ENCODE measurements around the gene SETBP1.

Gene SETBP1

DNA sequence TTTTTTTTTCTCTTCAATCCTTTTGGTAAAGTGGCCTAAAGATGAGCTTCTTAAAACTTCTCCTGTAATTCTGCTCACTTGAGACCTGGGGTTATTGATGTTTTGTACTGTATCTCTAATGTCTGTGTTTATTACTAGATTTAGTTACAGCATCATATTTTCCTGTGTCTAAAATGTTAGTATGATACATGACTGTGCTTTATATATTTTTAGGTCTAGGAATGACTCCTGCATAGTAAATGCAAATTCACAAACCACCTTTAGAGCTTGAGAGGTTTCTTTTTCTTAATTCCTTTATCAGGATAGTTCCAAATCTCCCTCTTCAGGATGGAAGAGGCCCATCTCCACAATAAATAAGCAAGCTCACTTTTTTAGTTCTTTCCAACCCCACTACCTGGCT lies 197.6 kb downstream of the SETBP1 start:
- H3K79me1 ChIP-seq (replicated peaks; ENCODE audit: low read length, poor library complexity, severe bottlenecking), result peaks cover 10% of the 10 kb centered on the region
- H3K4ac ChIP-seq (ENCODE audit: low read depth in 1 of 2, low read length in 2 of 2), result no peak overlapping the region
- no peak overlapping the region for H3K23ac ChIP-seq (ENCODE audit: low read length in 2 of 2)
- no peak overlapping the region for H2BK12ac ChIP-seq (ENCODE audit: low read length in 2 of 2)
- H4K8ac ChIP-seq (ENCODE audit: low read length), result no peak overlapping the region
- no peak overlapping the region for H2BK120ac ChIP-seq (ENCODE audit: low read depth, low read length)
- no peaks in the 10 kb centered on the region for H3K9me3 ChIP-seq (ENCODE audit: control insufficient read depth, low read length)
- peaks cover 0 to 4% of the 10 kb centered on the region in 2 experiments for H3K36me3 ChIP-seq (ENCODE audit: control insufficient read depth in 1 of 2, insufficient read depth in 2 of 2, low read depth in 1 of 2, low read length in 2 of 2)
- no peak for DNase-seq
- no peak overlapping the region for H3K4me3 ChIP-seq (ENCODE audit: insufficient read depth in 1 of 2, low read depth in 1 of 2, low read length in 2 of 2)
- no peak overlapping the region for H2AFZ ChIP-seq (ENCODE audit: low read depth, low read length)
- H3K4me2 ChIP-seq (ENCODE audit: low read length, poor library complexity, severe bottlenecking), result no peak overlapping the region
- no peak overlapping the region for H2BK15ac ChIP-seq (ENCODE audit: low read depth, poor library complexity, severe bottlenecking)
- no peak overlapping the region for H4K91ac ChIP-seq (ENCODE audit: low read length)
- H3K27ac ChIP-seq (ENCODE audit: low read length, poor library complexity, severe bottlenecking), result no peak overlapping the region
- no peak overlapping the region for H3K14ac ChIP-seq (ENCODE audit: low read length in 2 of 2)
- H3K18ac ChIP-seq (ENCODE audit: low read depth in 1 of 2, low read length in 2 of 2), result no peak overlapping the region
- no peak overlapping the region for H2AK5ac ChIP-seq (ENCODE audit: low read length, severe bottlenecking)
- no peaks in the 10 kb centered on the region for H3K4me1 ChIP-seq (ENCODE audit: control insufficient read depth, insufficient read depth, low read depth, low read length)
- no peak overlapping the region for H3K9ac ChIP-seq (ENCODE audit: low read length)
- no peak overlapping the region for H2BK5ac ChIP-seq (ENCODE audit: low read depth, low read length, poor library complexity, severe bottlenecking)
- no peaks in the 10 kb centered on the region for H3K27me3 ChIP-seq (ENCODE audit: control insufficient read depth in 1 of 2, insufficient read depth in 1 of 2, low read length in 2 of 2)

DNA sequence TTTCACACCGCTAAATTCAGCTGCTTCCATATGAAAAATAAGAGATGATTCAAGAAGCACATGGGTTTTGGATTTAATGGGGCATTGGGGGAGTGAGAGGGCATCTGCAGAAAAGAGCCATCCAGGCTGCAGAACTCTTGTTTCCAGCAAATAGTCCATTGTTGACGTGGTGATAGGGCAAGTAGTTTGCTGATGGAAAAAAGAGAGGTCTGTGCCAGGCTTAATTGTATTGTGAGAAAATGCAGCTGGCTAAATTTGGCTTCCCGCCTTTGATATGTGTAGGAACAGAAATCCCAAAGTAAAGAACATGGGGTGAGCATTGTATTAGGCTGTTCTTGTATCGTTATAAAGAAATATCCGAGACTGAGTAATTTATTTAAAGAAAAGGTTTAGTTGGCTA lies 199.5 kb downstream of the SETBP1 start:
- Histone ChIP-seq H2AFZ (ENCODE audit: low read depth, low read length) (no peak overlapping the region), H3K18ac (ENCODE audit: low read depth in 1 of 2, low read length in 2 of 2) (no peak overlapping the region), H3K4ac (ENCODE audit: low read depth in 1 of 2, low read length in 2 of 2) (no peak overlapping the region), H4K91ac (ENCODE audit: low read length) (no peak overlapping the region), H3K79me1 (replicated peaks; ENCODE audit: low read length, poor library complexity, severe bottlenecking) (peaks cover 7% of the 10 kb centered on the region), H2BK12ac (ENCODE audit: low read length in 2 of 2) (no peak overlapping the region), H2AK5ac (ENCODE audit: low read length, severe bottlenecking) (no peak overlapping the region), H3K23ac (ENCODE audit: low read length in 2 of 2) (no peak overlapping the region), H3K27me3 (ENCODE audit: control insufficient read depth in 1 of 2, insufficient read depth in 1 of 2, low read length in 2 of 2) (no peaks in the 10 kb centered on the region), H3K4me3 (ENCODE audit: insufficient read depth in 1 of 2, low read depth in 1 of 2, low read length in 2 of 2) (no peak overlapping the region), H3K4me1 (ENCODE audit: control insufficient read depth, insufficient read depth, low read depth, low read length) (no peaks in the 10 kb centered on the region), H3K36me3 (ENCODE audit: control insufficient read depth in 1 of 2, insufficient read depth in 2 of 2, low read depth in 1 of 2, low read length in 2 of 2) (peaks cover 0 to 4% of the 10 kb centered on the region in 2 experiments), H3K9ac (ENCODE audit: low read length) (no peak overlapping the region), H3K9me3 (ENCODE audit: control insufficient read depth, low read length) (no peaks in the 10 kb centered on the region), H2BK120ac (ENCODE audit: low read depth, low read length) (no peak overlapping the region), H3K14ac (ENCODE audit: low read length in 2 of 2) (no peak overlapping the region), H2BK5ac (ENCODE audit: low read depth, low read length, poor library complexity, severe bottlenecking) (no peak overlapping the region), H3K27ac (ENCODE audit: low read length, poor library complexity, severe bottlenecking) (no peak overlapping the region), H2BK15ac (ENCODE audit: low read depth, poor library complexity, severe bottlenecking) (no peak overlapping the region), H4K8ac (ENCODE audit: low read length) (no peak overlapping the region), H3K4me2 (ENCODE audit: low read length, poor library complexity, severe bottlenecking) (no peak overlapping the region)
- DNase-seq, result no peak
- 95% methylated on average over 5 of the region's 5 CpGs for WGBS

DNA sequence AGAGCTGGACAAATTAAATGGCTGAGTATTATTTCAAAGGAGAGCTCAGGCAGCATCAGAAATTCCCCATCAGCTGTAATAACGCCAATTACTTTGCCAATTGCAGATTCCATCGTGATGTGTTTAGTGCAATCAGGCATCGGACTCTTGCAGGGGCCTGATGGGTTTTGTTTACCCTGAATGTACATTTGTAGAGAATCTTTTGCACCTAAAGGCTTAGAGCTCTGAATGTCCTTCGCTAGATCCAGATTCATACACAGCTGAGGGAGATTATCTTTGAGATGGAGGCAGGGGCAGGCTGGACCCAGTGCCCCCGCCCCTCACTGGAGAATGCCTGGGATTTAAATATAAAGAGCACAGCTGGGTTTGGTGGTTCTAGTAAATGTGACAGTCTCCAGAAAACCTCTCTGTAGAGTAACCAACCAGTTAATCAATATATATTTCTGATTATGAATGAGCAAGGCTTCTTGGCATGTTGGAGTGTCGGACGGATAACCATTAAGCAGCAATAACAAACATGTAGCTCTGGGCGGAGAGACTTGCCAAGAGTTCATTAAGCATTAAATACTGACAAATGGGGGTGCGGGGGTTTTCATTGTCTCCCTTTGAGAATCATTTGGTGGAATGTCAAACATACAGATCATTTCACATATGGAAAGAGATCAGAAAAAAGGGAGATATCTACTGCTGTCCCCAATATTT lies 200.9 kb downstream of the SETBP1 start:
- no peaks in the 10 kb centered on the region for H3K9me3 ChIP-seq (ENCODE audit: control insufficient read depth, low read length)
- H3K4me2 ChIP-seq (ENCODE audit: low read length, poor library complexity, severe bottlenecking), result no peak overlapping the region

DNA sequence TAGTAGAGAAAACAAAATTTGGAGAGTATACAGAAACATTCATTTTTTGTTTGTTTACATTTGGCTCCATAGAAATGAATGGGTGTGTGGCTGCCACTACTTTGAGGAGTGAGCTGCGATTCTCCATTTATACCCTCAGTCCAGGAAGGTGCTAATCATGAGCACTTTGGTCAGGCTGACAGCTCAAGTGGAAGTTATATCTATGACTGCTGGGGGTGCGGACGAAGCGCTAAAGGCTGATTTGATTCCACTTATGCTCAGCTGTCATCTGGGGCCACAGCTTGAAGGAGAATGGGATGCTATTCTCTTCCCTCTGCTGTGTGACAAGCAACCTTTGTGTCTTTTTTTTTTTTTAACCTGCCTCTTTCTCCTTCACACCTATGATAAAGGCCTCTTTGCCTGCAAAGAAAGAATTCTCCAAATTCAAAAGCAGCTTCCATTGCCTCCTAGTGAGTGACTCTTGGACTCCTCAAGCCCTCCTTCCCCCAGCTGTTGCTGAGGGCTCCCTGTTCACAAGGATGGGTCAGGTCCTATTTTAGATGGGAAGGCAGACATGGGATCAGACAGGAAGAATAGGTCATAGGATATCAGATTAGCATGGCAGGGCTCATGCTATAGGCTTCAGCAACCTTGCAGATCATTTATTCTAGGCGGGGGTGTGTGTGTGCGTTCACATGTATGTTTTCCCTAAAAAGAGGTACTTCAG lies 201.6 kb downstream of the SETBP1 start:
- no peak overlapping the region for H3K27ac ChIP-seq (ENCODE audit: low read length, poor library complexity, severe bottlenecking)
- H3K4me2 ChIP-seq (ENCODE audit: low read length, poor library complexity, severe bottlenecking), result no peak overlapping the region
- H3K9me3 ChIP-seq (ENCODE audit: control insufficient read depth, low read length), result no peaks in the 10 kb centered on the region
- no peak overlapping the region for H3K4ac ChIP-seq (ENCODE audit: low read depth in 1 of 2, low read length in 2 of 2)
- no peak for DNase-seq
- no peak overlapping the region for H3K9ac ChIP-seq (ENCODE audit: low read length)
- H4K91ac ChIP-seq (ENCODE audit: low read length), result no peak overlapping the region
- H3K18ac ChIP-seq (ENCODE audit: low read depth in 1 of 2, low read length in 2 of 2), result no peak overlapping the region
- H2BK120ac ChIP-seq (ENCODE audit: low read depth, low read length), result no peak overlapping the region
- no peaks in the 10 kb centered on the region for H3K36me3 ChIP-seq (ENCODE audit: control insufficient read depth in 1 of 2, insufficient read depth in 2 of 2, low read depth in 1 of 2, low read length in 2 of 2)
- no peak overlapping the region for H3K14ac ChIP-seq (ENCODE audit: low read length in 2 of 2)
- no peak overlapping the region for H2AFZ ChIP-seq (ENCODE audit: low read depth, low read length)
- no peak overlapping the region for H2BK12ac ChIP-seq (ENCODE audit: low read length in 2 of 2)
- H2BK15ac ChIP-seq (ENCODE audit: low read depth, poor library complexity, severe bottlenecking), result no peak overlapping the region
- H4K8ac ChIP-seq (ENCODE audit: low read length), result no peak overlapping the region
- no peak overlapping the region for H3K23ac ChIP-seq (ENCODE audit: low read length in 2 of 2)
- 48% methylated on average over 6 of the region's 6 CpGs for whole genome bisulfite sequencing
- peaks cover 1% of the 10 kb centered on the region for H3K4me1 ChIP-seq (ENCODE audit: control insufficient read depth, insufficient read depth, low read depth, low read length)
- no peaks in the 10 kb centered on the region for H3K27me3 ChIP-seq (ENCODE audit: control insufficient read depth in 1 of 2, insufficient read depth in 1 of 2, low read length in 2 of 2)
- H3K4me3 ChIP-seq (ENCODE audit: insufficient read depth in 1 of 2, low read depth in 1 of 2, low read length in 2 of 2), result no peak overlapping the region
- H2AK5ac ChIP-seq (ENCODE audit: low read length, severe bottlenecking), result no peak overlapping the region
- H2BK5ac ChIP-seq (ENCODE audit: low read depth, low read length, poor library complexity, severe bottlenecking), result no peak overlapping the region
- peaks cover 7% of the 10 kb centered on the region for H3K79me1 ChIP-seq (replicated peaks; ENCODE audit: low read length, poor library complexity, severe bottlenecking)

More for the DNA sequence above, 200.9 kb downstream of the SETBP1 start:
- Histone ChIP-seq H2BK120ac (ENCODE audit: low read depth, low read length) (no peak overlapping the region), H3K4me1 (ENCODE audit: control insufficient read depth, insufficient read depth, low read depth, low read length) (peaks cover 1% of the 10 kb centered on the region), H3K14ac (ENCODE audit: low read length in 2 of 2) (no peak overlapping the region), H2BK12ac (ENCODE audit: low read length in 2 of 2) (no peak overlapping the region), H4K8ac (ENCODE audit: low read length) (no peak overlapping the region), H3K9ac (ENCODE audit: low read length) (no peak overlapping the region), H4K91ac (ENCODE audit: low read length) (no peak overlapping the region), H2BK5ac (ENCODE audit: low read depth, low read length, poor library complexity, severe bottlenecking) (no peak overlapping the region), H2BK15ac (ENCODE audit: low read depth, poor library complexity, severe bottlenecking) (no peak overlapping the region), H3K36me3 (ENCODE audit: control insufficient read depth in 1 of 2, insufficient read depth in 2 of 2, low read depth in 1 of 2, low read length in 2 of 2) (no peaks in the 10 kb centered on the region), H2AFZ (ENCODE audit: low read depth, low read length) (no peak overlapping the region), H3K27ac (ENCODE audit: low read length, poor library complexity, severe bottlenecking) (no peak overlapping the region), H3K18ac (ENCODE audit: low read depth in 1 of 2, low read length in 2 of 2) (no peak overlapping the region), H3K79me1 (replicated peaks; ENCODE audit: low read length, poor library complexity, severe bottlenecking) (peaks cover 6% of the 10 kb centered on the region), H3K4ac (ENCODE audit: low read depth in 1 of 2, low read length in 2 of 2) (no peak overlapping the region), H3K23ac (ENCODE audit: low read length in 2 of 2) (no peak overlapping the region), H3K4me3 (ENCODE audit: insufficient read depth in 1 of 2, low read depth in 1 of 2, low read length in 2 of 2) (no peak overlapping the region), H2AK5ac (ENCODE audit: low read length, severe bottlenecking) (no peak overlapping the region), H3K27me3 (ENCODE audit: control insufficient read depth in 1 of 2, insufficient read depth in 1 of 2, low read length in 2 of 2) (no peaks in the 10 kb centered on the region)
- 92% methylated on average over 7 of the region's 9 CpGs for WGBS
- no peak for DNase-seq
